Sigmoid colon (tissue), 7 donors: ENCODE data around the gene ST14. TPM values are rescaled to one million over a fixed set of nuclear protein-coding genes. Genes with fewer than 3 reads are reported as not detected.

Source experiments
- DNase-seq: peaks from one replicate; pipeline ENCODE4 v3.0.0-alpha.2; 2019
- H3K27ac ChIP-seq, 4 donors: fragments of 200-600 bp; sonication (generic); one replicate each; pipeline ENCODE4 v1.5.1; 2016 to 2019; ENCODE audit warnings: mild to moderate bottlenecking in 1 of 4
- H3K27me3 ChIP-seq, 3 donors: fragments of 200-600 bp; sonication (generic); one replicate each; pipeline ENCODE4 v1.5.1; 2019; ENCODE audit warnings: mild to moderate bottlenecking in 1 of 3
- H3K36me3 ChIP-seq, 4 donors: fragments of 200-600 bp; sonication (generic); one replicate each; pipeline ENCODE4 v1.5.1; 2016 to 2019
- H3K4me1 ChIP-seq, 4 donors: fragments of 200-600 bp; sonication (generic); one replicate each; pipeline ENCODE4 v1.5.1; 2017 to 2019
- H3K4me3 ChIP-seq, 4 donors: fragments of 200-600 bp; sonication (generic); one replicate each; pipeline ENCODE4 v1.5.1; 2017 to 2019; ENCODE audit warnings: mild to moderate bottlenecking in 2 of 4, moderate library complexity in 1 of 4
- H3K9me3 ChIP-seq, 4 donors: fragments of 200-600 bp in 3 of 4; sonication (generic) in 3 of 4; one replicate each; pipeline versions ENCODE4 v1.5.1 to v1.6.1; 2013 to 2019
- CTCF ChIP-seq, 4 experiments: fragments of 450-650 bp in 3 of 4; fragments of 200-600 bp in 1 of 4; IDR thresholded peaks; one replicate each; pipeline ENCODE4 v1.5.1; 2016 to 2019; ENCODE audit warnings: antibody characterized with exemption in 4 of 4, mild to moderate bottlenecking in 3 of 4, moderate library complexity in 2 of 4
- EP300 ChIP-seq, 4 donors: sonication (generic); formaldehyde crosslinking; IDR thresholded peaks; one replicate each; pipeline ENCODE4 v1.6.1; 2017; ENCODE audit warnings: antibody characterized with exemption in 4 of 4
- POLR2A ChIP-seq, 2 donors: fragments of 450-650 bp; IDR thresholded peaks; one replicate each; pipeline ENCODE4 v1.6.1; 2016; ENCODE audit warnings: antibody characterized with exemption in 2 of 2, mild to moderate bottlenecking in 2 of 2, moderate library complexity in 2 of 2
- POLR2AphosphoS5 ChIP-seq, 4 donors: sonication (generic); formaldehyde crosslinking; IDR thresholded peaks; one replicate each; pipeline ENCODE4 v1.6.1; 2017; ENCODE audit warnings: antibody characterized with exemption in 4 of 4
- WGBS, 2 donors: extraction: QIAGEN DNeasy Blood & Tissue Kit; methylation state at CpG; one replicate each; pipeline ENCODE4 v1.1.7; 2013; 5-methylcytosine and 5-hydroxymethylcytosine counted together
- intact Hi-C: fragments of 100-400 bp; cut with DNase I; formaldehyde crosslinking; loops from one replicate; pipeline ENCODE4 v1.15.1; 2023
- polyA plus RNA-seq, 3 donors: library from polyadenylated mRNA; stranded (reverse); fragments of 200-250 nt; gene quantifications; one replicate each; pipeline ENCODE4 v1.2.3, GENCODE V29; 2013
- total RNA-seq, 4 donors: library from RNA; depleted of rRNA; stranded (reverse); fragments of >200 nt; gene quantifications; one replicate each; pipeline ENCODE4 v1.1.0, GENCODE V29; 2016
- donor health status: healthy with polysubstance abuse.
- donor health status: Bipolar disorder and iron deficiency.
- donor health status: healthy.

The ST14 gene
- total and polyA plus RNA-seq, 7 donors, result 1.8 to 324 (median 5.1) TPM

- 67 to 91% methylated on average over 6 of the region's 6 CpGs for WGBS, 2 donors
- H3K27me3 ChIP-seq, result no peaks in the 10 kb centered on the region
- H3K4me3 ChIP-seq, result no peak overlapping the region
- DNase-seq, result no peak
- TF ChIP-seq POLR2A (IDR thresholded peaks at IDR 0.05), result no peak
- no peak for TF ChIP-seq CTCF (IDR thresholded peaks at IDR 0.05)
- no peak for TF ChIP-seq POLR2AphosphoS5 (IDR thresholded peaks at IDR 0.05)
- no peak for TF ChIP-seq EP300 (IDR thresholded peaks at IDR 0.05)
- H3K36me3 ChIP-seq, result no peaks in the 10 kb centered on the region
- peaks cover 0 to 8% (median 0%) of the 10 kb centered on the region in 4 donors for H3K4me1 ChIP-seq
- intact Hi-C loops, result loop anchor here (5.0 to 10.0 kb wide), 3 partner anchors 172 to 680 kb away; no protein-coding TSS in a partner anchor
- H3K9me3 ChIP-seq, result no peaks in the 10 kb centered on the region
- no peak overlapping the region for H3K27ac ChIP-seq
Measured at GRCh38 chr11:130214861-130215530, 55.4 kb downstream of the ST14 start.

GRCh38 chr11:130215531-130216220, 56.1 kb downstream of the ST14 start:
- H3K27me3 ChIP-seq, result no peaks in the 10 kb centered on the region
- TF ChIP-seq POLR2A (IDR thresholded peaks at IDR 0.05) (no peak), CTCF (IDR thresholded peaks at IDR 0.05) (no peak), POLR2AphosphoS5 (IDR thresholded peaks at IDR 0.05) (no peak), EP300 (IDR thresholded peaks at IDR 0.05) (no peak)
- H3K9me3 ChIP-seq, result no peaks in the 10 kb centered on the region
- no peak for DNase-seq
- intact Hi-C loops, result loop anchor here (10.0 kb wide), 1 partner anchor 679 kb away; no protein-coding TSS in a partner anchor
- no peak overlapping the region for H3K27ac ChIP-seq
- no peak overlapping the region for H3K4me3 ChIP-seq
- no peaks in the 10 kb centered on the region for H3K36me3 ChIP-seq
- WGBS, 2 donors, result 51 to 78% methylated on average over 13 of the region's 13 CpGs
- H3K4me1 ChIP-seq, result peaks cover 0 to 8% (median 0%) of the 10 kb centered on the region in 4 donors

- no peaks in the 10 kb centered on the region for H3K9me3 ChIP-seq
- H3K27ac ChIP-seq, result no peak overlapping the region
- no peaks in the 10 kb centered on the region for H3K36me3 ChIP-seq
- no peak for DNase-seq
- H3K27me3 ChIP-seq, result no peaks in the 10 kb centered on the region
- WGBS, 2 donors, result 44 to 65% methylated on average over 4 of the region's 4 CpGs
- TF ChIP-seq POLR2A (IDR thresholded peaks at IDR 0.05) (no peak), POLR2AphosphoS5 (IDR thresholded peaks at IDR 0.05) (no peak), CTCF (IDR thresholded peaks at IDR 0.05) (no peak), EP300 (IDR thresholded peaks at IDR 0.05) (no peak)
- H3K4me1 ChIP-seq, result peaks cover 0 to 8% (median 0%) of the 10 kb centered on the region in 4 donors
- H3K4me3 ChIP-seq, result no peak overlapping the region
- intact Hi-C loops, result loop anchor here (10.0 kb wide), 1 partner anchor 679 kb away; no protein-coding TSS in a partner anchor
Measured at GRCh38 chr11:130216221-130216550, 56.6 kb downstream of the ST14 start.

GRCh38 chr11:130216591-130217132, 57.1 kb downstream of the ST14 start:
- no peaks in the 10 kb centered on the region for H3K9me3 ChIP-seq

More at GRCh38 chr11:130216591-130217132, 57.1 kb downstream of the ST14 start:
- DNase-seq, result no peak
- Histone ChIP-seq H3K4me1 (peaks cover 0 to 8% (median 0%) of the 10 kb centered on the region in 4 donors), H3K27me3 (no peaks in the 10 kb centered on the region), H3K36me3 (no peaks in the 10 kb centered on the region), H3K4me3 (no peak overlapping the region), H3K27ac (no peak overlapping the region)
- 39 to 72% methylated on average over 17 of the region's 17 CpGs for WGBS, 2 donors
- intact Hi-C loops, result loop anchor here (10.0 kb wide), 1 partner anchor 678 kb away; no protein-coding TSS in a partner anchor
- no peak for TF ChIP-seq POLR2A (IDR thresholded peaks at IDR 0.05)
- no peak for TF ChIP-seq CTCF (IDR thresholded peaks at IDR 0.05)
- no peak for TF ChIP-seq POLR2AphosphoS5 (IDR thresholded peaks at IDR 0.05)
- no peak for TF ChIP-seq EP300 (IDR thresholded peaks at IDR 0.05)
